ENCODE data around the gene KMT5B. TPM values are rescaled to one million over a fixed set of nuclear protein-coding genes. Genes with fewer than 3 reads are reported as not detected.
A peak's percentile ranks its signal among the peaks of the same experiment; 100 is the strongest.

The KMT5B gene
- total RNA-seq, 2 donors from 2014 or later = 30.6 to 34.4 TPM

- Mint-ChIP-seq H3K27ac (no peak overlapping the region), H3K9me3 (no peaks in the 10 kb centered on the region), H3K27me3 (no peaks in the 10 kb centered on the region), H3K4me3 (no peak overlapping the region), H3K4me1 (ENCODE audit: low read depth in 2 of 2) (no peaks in the 10 kb centered on the region), H3K36me3 (no peaks in the 10 kb centered on the region)
- ATAC-seq (no peak), DNase-seq (ENCODE audit: low spot score) (no peak)
Observed at GRCh38 chr11:68159161-68159560, 53.9 kb downstream of the KMT5B start.

- ATAC-seq = no peak
- Mint-ChIP-seq H3K27ac (no peak overlapping the region), H3K4me1 (ENCODE audit: low read depth in 2 of 2) (no peaks in the 10 kb centered on the region), H3K4me3 (no peak overlapping the region), H3K27me3 (no peaks in the 10 kb centered on the region), H3K36me3 (no peaks in the 10 kb centered on the region), H3K9me3 (no peaks in the 10 kb centered on the region)
- DNase-seq (ENCODE audit: low spot score) = no peak
Observed at GRCh38 chr11:68158580-68158979, 54.5 kb downstream of the KMT5B start.

GRCh38 chr11:68153742-68154141, 59.4 kb downstream of the KMT5B start:
- H3K36me3 Mint-ChIP-seq = no peaks in the 10 kb centered on the region
- no peak overlapping the region for H3K27ac Mint-ChIP-seq
- ATAC-seq (no peak), DNase-seq (ENCODE audit: low spot score) (no peak)
- H3K4me1 Mint-ChIP-seq (ENCODE audit: low read depth in 2 of 2) = peaks cover 0 to 7% of the 10 kb centered on the region in 2 donors
- H3K4me3 Mint-ChIP-seq = no peak overlapping the region
- H3K9me3 Mint-ChIP-seq = no peaks in the 10 kb centered on the region
- no peaks in the 10 kb centered on the region for H3K27me3 Mint-ChIP-seq

GRCh38 chr11:68150037-68150436, 63.1 kb downstream of the KMT5B start:
- DNase-seq (ENCODE audit: low spot score) (no peak), ATAC-seq (no peak)
- Mint-ChIP-seq H3K27me3 (peaks cover 0 to 4% of the 10 kb centered on the region in 2 donors), H3K9me3 (no peaks in the 10 kb centered on the region), H3K36me3 (no peaks in the 10 kb centered on the region), H3K4me3 (no peak overlapping the region), H3K27ac (no peak overlapping the region), H3K4me1 (ENCODE audit: low read depth in 2 of 2) (peaks cover 0 to 11% of the 10 kb centered on the region in 2 donors)

GRCh38 chr11:68149417-68149816, 63.7 kb downstream of the KMT5B start:
- Mint-ChIP-seq H3K36me3 (no peaks in the 10 kb centered on the region), H3K27me3 (peaks cover 0 to 4% of the 10 kb centered on the region in 2 donors), H3K9me3 (no peaks in the 10 kb centered on the region), H3K4me1 (ENCODE audit: low read depth in 2 of 2) (peaks cover 0 to 11% of the 10 kb centered on the region in 2 donors), H3K4me3 (no peak overlapping the region), H3K27ac (no peak overlapping the region)
- no peak for DNase-seq (ENCODE audit: low spot score)
- ATAC-seq = no peak

GRCh38 chr11:68148879-68149278, 64.2 kb downstream of the KMT5B start:
- Mint-ChIP-seq H3K27ac (no peak overlapping the region), H3K36me3 (no peaks in the 10 kb centered on the region), H3K9me3 (no peaks in the 10 kb centered on the region), H3K27me3 (peaks cover 0 to 4% of the 10 kb centered on the region in 2 donors), H3K4me1 (ENCODE audit: low read depth in 2 of 2) (peaks cover 0 to 11% of the 10 kb centered on the region in 2 donors), H3K4me3 (no peak overlapping the region)
- no peak for ATAC-seq
- no peak for DNase-seq (ENCODE audit: low spot score)

GRCh38 chr11:68148071-68148805, 64.9 kb downstream of the KMT5B start:
- no peak overlapping the region for H3K4me3 Mint-ChIP-seq

GRCh38 chr11:68146704-68147474, 66.2 kb downstream of the KMT5B start:
- Mint-ChIP-seq H3K36me3 (no peaks in the 10 kb centered on the region), H3K9me3 (no peaks in the 10 kb centered on the region), H3K4me3 (no peak overlapping the region), H3K27ac (no peak overlapping the region), H3K27me3 (peaks cover 0 to 4% of the 10 kb centered on the region in 2 donors), H3K4me1 (ENCODE audit: low read depth in 2 of 2) (peaks cover 3 to 10% of the 10 kb centered on the region in 2 donors)
- ATAC-seq (no peak), DNase-seq (ENCODE audit: low spot score) (no peak)

More at GRCh38 chr11:68148071-68148805, 64.9 kb downstream of the KMT5B start:
- Mint-ChIP-seq H3K27me3 (peaks cover 0 to 4% of the 10 kb centered on the region in 2 donors), H3K36me3 (no peaks in the 10 kb centered on the region), H3K4me1 (ENCODE audit: low read depth in 2 of 2) (peaks cover 0 to 11% of the 10 kb centered on the region in 2 donors), H3K27ac (no peak overlapping the region), H3K9me3 (no peaks in the 10 kb centered on the region)
- DNase-seq (ENCODE audit: low spot score) (no peak), ATAC-seq (no peak)

GRCh38 chr11:68146010-68146540, 67.0 kb downstream of the KMT5B start:
- no peak for ATAC-seq
- Mint-ChIP-seq H3K4me1 (ENCODE audit: low read depth in 2 of 2) (peaks cover 9 to 11% of the 10 kb centered on the region in 2 donors), H3K27ac (no peak overlapping the region), H3K27me3 (peaks cover 0 to 4% of the 10 kb centered on the region in 2 donors), H3K36me3 (no peaks in the 10 kb centered on the region), H3K4me3 (no peak overlapping the region), H3K9me3 (no peaks in the 10 kb centered on the region)
- no peak for DNase-seq (ENCODE audit: low spot score)

GRCh38 chr11:68145120-68145866, 67.8 kb downstream of the KMT5B start:
- Mint-ChIP-seq H3K27me3 (peaks cover 0 to 4% of the 10 kb centered on the region in 2 donors), H3K4me1 (ENCODE audit: low read depth in 2 of 2) (peaks cover 9 to 11% of the 10 kb centered on the region in 2 donors), H3K9me3 (no peaks in the 10 kb centered on the region), H3K27ac (no peak overlapping the region), H3K4me3 (no peak overlapping the region), H3K36me3 (no peaks in the 10 kb centered on the region)
- ATAC-seq = no peak
- DNase-seq (ENCODE audit: low spot score) = no peak

GRCh38 chr11:68143310-68143689, 69.8 kb downstream of the KMT5B start:
- no peaks in the 10 kb centered on the region for H3K36me3 Mint-ChIP-seq
- H3K4me1 Mint-ChIP-seq (ENCODE audit: low read depth in 2 of 2) = peaks cover 9 to 11% of the 10 kb centered on the region in 2 donors
- no peak for ATAC-seq
- H3K9me3 Mint-ChIP-seq = no peaks in the 10 kb centered on the region
- peaks cover 0 to 3% of the 10 kb centered on the region in 2 donors for H3K27me3 Mint-ChIP-seq
- DNase-seq (ENCODE audit: low spot score) = no peak
- H3K27ac Mint-ChIP-seq = no peak overlapping the region
- H3K4me3 Mint-ChIP-seq = no peak overlapping the region

GRCh38 chr11:68142441-68143309, 70.4 kb downstream of the KMT5B start:
- DNase-seq (ENCODE audit: low spot score) (no peak), ATAC-seq (peak in 1 of 2 donors; percentile 3)
- H3K36me3 Mint-ChIP-seq = no peaks in the 10 kb centered on the region
- H3K4me1 Mint-ChIP-seq (ENCODE audit: low read depth in 2 of 2) = peaks cover 9 to 11% of the 10 kb centered on the region in 2 donors
- H3K27ac Mint-ChIP-seq = no peak overlapping the region
- H3K4me3 Mint-ChIP-seq = peak overlapping the region; percentile 22
- H3K27me3 Mint-ChIP-seq = no peaks in the 10 kb centered on the region
- H3K9me3 Mint-ChIP-seq = no peaks in the 10 kb centered on the region

- H3K4me3 Mint-ChIP-seq = peak overlapping the region; percentile 22
- peaks cover 9 to 11% of the 10 kb centered on the region in 2 donors for H3K4me1 Mint-ChIP-seq (ENCODE audit: low read depth in 2 of 2)
- H3K27me3 Mint-ChIP-seq = no peaks in the 10 kb centered on the region
- no peaks in the 10 kb centered on the region for H3K9me3 Mint-ChIP-seq
- DNase-seq (ENCODE audit: low spot score) (no peak), ATAC-seq (peak; percentile 74 to 75)
- H3K27ac Mint-ChIP-seq = no peak overlapping the region
- no peaks in the 10 kb centered on the region for H3K36me3 Mint-ChIP-seq
Observed at GRCh38 chr11:68142028-68142412, 71.1 kb downstream of the KMT5B start.

Measured in natural killer cell treated with Interleukin-12 subunit alpha and Interleukin-12 subunit beta and Interleukin-15 and Interleukin-18, amount 100 ng/mL, for 72 hours (primary cell).